GM18498 (cell line): ENCODE measurements around the gene CDK14.
"Not testable (repeated sequence)": the region's sequence is repeated elsewhere in the genome, so short reads cannot be mapped to it uniquely, and the experiment has no call there.

Experiments
- ATAC-seq: cut with Tn5 transposase; IDR thresholded peaks from one replicate; pipeline ENCODE4 v1.9.1; 2021; ENCODE audit warnings: mild to moderate bottlenecking, moderate library complexity; ENCODE audit not compliant: unreplicated experiment

CDK14 gene

GRCh38 chr7:90777041-90777440, 180.9 kb downstream of the CDK14 start:
- peak; percentile 91 for ATAC-seq

DNA sequence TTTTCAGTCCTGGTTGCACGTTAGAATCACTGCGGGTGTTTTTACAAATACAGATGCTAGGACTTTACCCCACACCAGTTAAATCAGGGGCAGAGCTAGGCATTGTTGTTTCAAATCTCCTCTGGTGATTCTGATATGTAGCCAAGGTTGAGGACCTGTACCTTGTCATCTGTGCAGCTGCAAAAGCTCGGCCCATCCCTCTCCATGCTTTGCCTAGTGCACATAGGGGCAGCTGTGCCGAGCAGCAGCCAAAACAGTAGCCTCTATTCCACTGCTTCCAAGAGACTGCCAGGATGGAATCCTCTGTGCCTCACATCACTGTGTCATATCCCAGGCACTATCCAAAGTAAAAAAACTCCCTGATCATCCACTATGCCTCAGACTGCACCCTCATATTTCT, 181.3 kb downstream of the CDK14 start:
- peak; percentile 45 for ATAC-seq

DNA sequence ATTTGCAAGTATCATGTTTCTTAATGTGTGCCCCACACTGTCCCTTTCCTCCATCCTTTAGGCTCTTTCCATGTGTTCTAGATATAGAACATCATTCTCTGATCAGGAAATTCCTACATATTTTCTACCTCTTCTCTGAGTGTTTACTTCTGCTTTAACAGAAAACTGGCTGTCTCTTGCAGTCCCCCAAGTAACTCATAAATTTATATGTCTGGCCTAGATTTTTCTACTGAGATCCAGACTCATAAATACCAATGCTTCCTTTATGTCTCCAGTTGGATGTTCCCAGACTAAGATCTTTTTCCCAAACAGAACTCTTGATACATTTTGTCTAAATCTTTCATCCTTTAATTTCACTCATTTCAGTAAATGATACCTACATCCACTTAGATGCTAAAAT, 181.8 kb downstream of the CDK14 start:
- ATAC-seq: no peak

DNA sequence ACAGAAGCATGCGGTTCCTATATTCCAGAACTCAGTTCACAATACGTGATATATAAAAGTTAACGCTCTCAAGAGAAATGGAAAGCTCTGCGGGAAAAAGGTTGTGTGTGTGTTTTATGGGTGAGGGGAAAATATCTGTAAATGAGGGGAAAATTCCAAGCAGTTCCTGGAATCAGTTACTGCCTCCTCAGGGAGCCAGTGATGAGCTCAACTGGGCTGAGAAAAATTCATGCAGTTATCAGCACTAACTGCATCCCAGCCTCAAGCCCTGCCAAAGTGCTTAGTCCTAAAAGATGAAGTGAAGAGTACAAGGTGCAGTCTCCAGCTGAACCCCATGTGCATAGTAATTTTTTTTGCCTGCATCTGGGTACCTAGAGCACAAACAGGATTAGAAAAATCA, 191.9 kb downstream of the CDK14 start:
- no peak for ATAC-seq

- no peak for ATAC-seq
These were observed 193.7 kb downstream of the CDK14 start for GRCh38 chr7:90789736-90790306.

- ATAC-seq: no peak
These were observed 195.5 kb downstream of the CDK14 start for GRCh38 chr7:90791596-90791995.

- no peak for ATAC-seq
These were observed 196.2 kb downstream of the CDK14 start for GRCh38 chr7:90792301-90792700.

GRCh38 chr7:90794234-90794633, 198.1 kb downstream of the CDK14 start:
- ATAC-seq: not testable (repeated sequence)

- no peak for ATAC-seq
These were observed 201.5 kb downstream of the CDK14 start for GRCh38 chr7:90797596-90797995.

DNA sequence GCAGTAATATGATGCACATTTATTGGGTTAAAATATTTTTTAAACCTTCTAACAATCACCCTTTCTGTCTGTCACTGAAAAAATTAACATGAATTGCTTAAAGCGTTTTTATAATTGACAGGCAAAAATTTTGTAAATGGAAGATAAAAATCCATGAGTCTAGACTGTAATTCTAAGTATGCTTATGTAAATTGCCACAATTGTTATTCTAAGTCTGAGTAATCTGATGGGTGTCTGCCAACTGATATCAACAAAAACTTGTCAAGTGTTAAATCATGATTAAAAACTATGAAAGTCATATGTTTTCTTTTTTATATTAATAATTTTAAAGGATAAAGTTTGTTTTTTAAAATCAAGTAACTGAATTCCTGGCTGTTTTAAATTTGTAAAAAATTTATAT, 208.2 kb downstream of the CDK14 start:
- ATAC-seq: no peak

DNA sequence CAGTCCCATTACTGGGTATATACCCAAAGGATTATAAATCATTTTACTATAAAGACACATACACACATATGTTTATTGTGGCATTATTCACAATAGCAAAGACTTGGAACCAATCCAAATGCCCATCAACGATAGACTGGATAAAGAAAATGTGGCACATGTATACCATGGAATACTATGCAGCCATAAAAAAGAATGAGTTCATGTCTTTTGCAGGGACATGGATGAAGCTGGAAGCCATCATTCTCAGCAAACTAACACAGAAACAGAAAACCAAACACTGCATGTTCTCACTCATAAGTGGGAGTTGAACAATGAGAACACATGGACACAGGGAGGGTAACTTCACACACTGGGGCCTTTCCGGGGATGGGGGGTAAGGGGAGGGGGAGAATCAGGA, 219.4 kb downstream of the CDK14 start:
- not testable (repeated sequence) for ATAC-seq

GRCh38 chr7:90816511-90817142, 220.5 kb downstream of the CDK14 start:
- ATAC-seq: peak; percentile 99

- ATAC-seq: no peak
These were observed 221.0 kb downstream of the CDK14 start for GRCh38 chr7:90817151-90817550.

- ATAC-seq: no peak
These were observed 221.7 kb downstream of the CDK14 start for GRCh38 chr7:90817846-90818245.

DNA sequence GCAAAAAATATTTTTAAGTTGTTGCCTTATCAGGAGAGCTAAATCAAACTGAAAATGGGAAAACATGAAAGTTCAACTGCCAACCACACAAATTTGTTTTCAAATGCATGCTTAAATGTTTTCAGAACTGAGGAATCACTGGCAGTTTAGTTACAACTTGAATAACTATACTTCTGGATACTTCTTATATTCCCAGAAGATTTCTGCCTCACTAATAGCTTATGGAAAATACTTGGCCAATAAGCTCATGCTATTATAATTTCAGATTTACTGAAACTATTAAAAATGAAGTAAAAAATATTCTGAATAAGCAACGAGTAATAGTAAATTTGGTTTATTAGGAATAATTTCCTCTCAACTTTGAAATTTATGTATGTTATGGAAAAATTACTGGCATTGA, 222.2 kb downstream of the CDK14 start:
- no peak for ATAC-seq

DNA sequence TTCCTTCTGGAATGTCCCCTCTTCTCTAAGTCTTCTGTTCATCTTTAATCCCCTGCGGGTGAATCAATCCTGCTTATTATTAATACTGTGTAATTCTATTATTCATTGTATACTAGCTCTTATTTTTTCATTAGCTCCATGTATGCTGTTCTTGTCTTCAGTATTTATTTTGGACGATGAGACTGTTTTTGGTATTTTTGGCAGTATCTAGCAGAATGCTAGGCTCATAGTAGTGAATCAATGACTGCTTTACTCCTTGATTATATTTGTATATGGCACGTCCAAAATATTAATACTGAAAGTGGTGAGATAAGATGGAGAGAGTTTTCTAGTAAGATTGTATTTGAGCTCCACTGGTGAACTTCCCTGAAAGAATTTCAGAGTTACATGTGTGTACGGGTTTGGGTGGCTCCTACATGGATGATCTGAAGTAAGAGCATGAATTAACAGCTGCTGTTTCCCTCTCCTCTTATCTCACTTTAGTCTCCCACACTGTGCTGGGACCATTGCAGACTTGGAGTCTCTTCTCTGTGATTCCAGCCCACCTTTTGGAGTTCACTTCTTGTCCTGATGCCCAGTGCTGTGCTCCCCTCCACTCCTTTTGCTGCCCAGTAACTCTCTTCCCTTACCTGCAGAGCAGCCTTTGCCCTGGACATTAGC, 226.0 kb downstream of the CDK14 start:
- no peak for ATAC-seq

DNA sequence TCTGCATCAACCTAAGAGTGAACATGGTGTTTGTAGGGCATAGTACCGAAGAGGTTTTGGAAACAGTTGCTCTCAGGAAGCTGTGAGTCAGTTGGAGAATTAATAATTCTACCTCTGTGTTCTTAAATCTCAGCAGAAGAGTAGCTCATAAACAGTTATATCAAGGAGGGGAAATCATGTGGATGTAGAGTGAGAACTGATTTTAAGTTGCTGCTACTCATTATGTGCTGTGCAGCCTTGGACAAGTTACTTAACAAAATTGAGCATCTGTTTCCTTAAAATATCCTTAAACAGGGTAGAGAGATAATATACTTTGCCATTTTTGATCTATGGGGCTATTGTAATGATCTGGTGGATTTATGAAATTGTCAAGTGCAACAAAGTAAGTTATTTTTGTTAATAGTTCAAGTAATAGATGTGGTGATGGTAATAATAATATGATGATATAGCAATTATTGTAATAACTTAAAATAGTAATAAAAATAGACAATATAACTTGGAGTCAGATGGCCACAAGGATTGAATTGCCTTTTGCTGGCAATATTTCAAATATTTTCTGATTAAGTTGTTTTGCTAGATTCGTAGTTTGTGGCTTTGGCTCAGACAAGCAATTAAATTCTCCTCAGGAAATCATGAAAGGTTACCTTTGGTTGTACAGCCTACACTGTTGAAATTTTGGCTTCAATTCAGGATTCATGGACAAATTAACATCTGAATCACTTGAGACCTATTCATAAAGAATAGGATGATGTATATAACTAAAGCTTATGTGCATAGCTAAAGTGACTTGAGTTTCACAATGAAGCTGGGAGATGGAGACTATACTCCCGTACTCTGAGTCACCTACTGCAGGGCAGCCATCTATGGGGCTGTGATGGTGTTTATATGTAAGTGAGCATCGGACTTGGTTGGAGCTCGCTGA, 228.5 kb downstream of the CDK14 start:
- no peak for ATAC-seq

DNA sequence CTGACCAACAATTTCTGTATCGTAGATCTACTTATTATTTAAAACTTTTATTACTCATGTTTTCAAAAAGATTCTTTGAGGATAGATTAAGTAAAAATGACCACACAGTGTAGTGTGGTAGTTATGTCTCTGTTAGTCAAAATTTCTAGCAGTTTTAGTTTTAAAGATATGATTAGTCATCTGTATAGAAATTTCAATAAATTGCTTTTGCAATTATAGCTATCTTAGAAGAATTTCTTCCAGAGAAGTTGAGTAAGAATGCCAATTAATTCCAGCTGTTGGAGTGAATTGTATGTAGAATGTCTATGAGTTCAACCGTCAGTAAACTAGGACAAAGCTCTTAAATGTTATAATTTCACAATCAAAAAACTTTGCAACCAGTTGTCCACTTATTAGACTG, 229.7 kb downstream of the CDK14 start:
- ATAC-seq: no peak

DNA sequence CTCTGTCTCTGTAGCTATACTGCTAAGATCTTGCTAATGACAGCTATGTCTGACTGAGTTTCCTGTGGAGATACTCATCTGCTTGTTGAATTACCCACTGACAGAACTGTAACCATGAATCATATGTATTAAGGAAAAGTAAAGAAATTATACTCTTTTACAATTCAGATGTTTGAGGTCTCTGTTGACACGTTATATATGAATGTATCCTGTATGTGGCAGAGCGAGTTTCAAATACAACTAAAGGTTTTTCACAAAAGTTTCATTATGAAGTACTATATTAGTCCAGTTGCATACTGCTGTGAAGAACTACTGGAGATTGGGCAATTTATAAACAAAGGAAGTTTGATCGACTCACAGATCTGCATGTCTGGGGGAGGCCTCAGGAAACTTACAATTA, 232.5 kb downstream of the CDK14 start:
- no peak for ATAC-seq

GRCh38 chr7:90830308-90830707, 234.2 kb downstream of the CDK14 start:
- ATAC-seq: no peak

DNA sequence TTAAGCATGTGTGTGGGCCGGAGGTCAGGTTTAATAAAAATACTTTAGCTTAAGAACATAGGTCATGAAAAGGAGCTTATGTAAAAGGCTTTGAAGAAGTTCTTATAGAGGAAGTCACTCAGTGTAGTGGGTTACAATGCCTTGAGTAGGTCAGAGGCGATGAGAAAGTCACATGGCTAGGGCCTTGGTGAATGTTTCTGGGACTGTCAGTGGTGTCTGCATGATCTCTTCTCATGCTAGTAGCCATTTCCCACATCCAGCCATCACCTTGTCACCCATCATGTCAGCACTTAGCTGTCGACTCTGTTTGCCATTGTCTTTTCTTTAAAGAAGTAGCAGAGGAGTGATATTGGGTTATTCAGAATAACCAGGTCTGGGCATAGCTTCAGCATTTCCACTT, 236.6 kb downstream of the CDK14 start:
- ATAC-seq: no peak
